Prostate gland (tissue), 2 donors: ENCODE data around the gene SSTR4.

Experiments
- CTCF ChIP-seq, 4 experiments: fragments of 200-600 bp in 2 of 4; fragments of 450-650 bp in 2 of 4; sonication (generic) in 2 of 4; IDR thresholded peaks; 1 replicate in 3 of 4; 2 replicates in 1 of 4; pipeline ENCODE4 v1.5.1; 2016 to 2019; ENCODE audit warnings: antibody characterized with exemption in 4 of 4, mild to moderate bottlenecking in 2 of 4, moderate library complexity in 2 of 4
- POLR2A ChIP-seq: fragments of 450-650 bp; IDR thresholded peaks from one replicate; pipeline ENCODE4 v1.6.1; 2016; ENCODE audit warnings: antibody characterized with exemption, mild to moderate bottlenecking
- POLR2AphosphoS5 ChIP-seq: sonication (generic); formaldehyde crosslinking; IDR thresholded peaks from one replicate; pipeline ENCODE4 v1.6.1; 2017; ENCODE audit warnings: antibody characterized with exemption

DNA sequence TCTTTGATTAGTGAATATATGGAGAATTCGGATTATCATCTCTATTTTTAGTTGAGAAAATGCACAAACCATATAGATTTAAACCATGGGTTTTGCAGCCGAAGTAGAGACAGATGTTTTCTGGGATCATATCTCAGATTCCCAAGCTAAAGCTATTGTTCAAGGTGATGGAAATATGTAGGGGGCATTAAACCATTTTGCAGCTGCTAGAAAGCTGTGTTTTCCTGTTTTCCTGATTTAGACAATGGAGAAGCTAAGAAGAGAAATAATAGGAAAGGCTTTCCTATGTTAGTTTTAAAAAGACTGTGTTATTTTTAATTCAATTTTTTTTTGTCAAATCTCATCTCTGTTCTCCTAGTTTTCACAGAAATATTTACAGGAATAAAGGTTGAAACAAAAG is 44.8 kb downstream of the SSTR4 start:
- no peak for TF ChIP-seq CTCF (IDR thresholded peaks at IDR 0.05)
- TF ChIP-seq POLR2AphosphoS5: no peak
- no peak for TF ChIP-seq POLR2A
